Measurements from ENCODE around the gene CLIC3.
A peak's percentile ranks its signal among the peaks of the same experiment; 100 is the strongest.

Gene CLIC3

DNA sequence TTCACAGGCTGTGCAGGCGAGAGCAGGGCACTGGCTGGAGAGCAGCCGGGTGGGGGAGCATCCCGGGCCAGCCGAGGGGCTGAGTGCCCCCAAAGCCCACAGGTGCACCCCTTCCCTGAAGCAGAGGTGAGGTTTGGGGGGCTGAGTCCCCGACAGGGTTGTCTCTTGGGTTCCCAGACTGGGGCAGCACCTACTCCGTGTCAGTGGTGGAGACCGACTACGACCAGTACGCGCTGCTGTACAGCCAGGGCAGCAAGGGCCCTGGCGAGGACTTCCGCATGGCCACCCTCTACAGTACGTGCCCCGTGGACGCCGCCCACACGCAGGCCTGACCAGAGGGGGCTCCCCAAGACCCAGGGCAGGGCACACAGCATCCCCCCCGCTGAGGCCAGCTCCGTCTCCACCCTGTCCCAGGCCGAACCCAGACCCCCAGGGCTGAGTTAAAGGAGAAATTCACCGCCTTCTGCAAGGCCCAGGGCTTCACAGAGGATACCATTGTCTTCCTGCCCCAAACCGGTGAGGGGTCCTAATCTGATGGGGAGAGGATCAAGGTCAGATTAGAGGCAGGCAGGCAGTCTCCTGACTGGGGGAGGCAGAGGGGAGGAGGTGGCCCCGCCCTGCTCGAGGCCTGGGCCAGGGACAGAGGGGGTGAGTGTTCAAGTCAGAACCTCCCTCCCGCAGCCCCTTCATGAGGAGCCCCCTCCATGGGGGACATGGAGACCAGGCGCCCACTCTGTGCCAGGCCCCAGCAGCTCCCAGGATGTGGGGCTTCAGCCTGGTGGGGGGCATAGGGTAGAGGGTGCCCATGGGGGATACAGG, 16.4 kb downstream of the CLIC3 start:
- DNase-seq = no peak

DNA sequence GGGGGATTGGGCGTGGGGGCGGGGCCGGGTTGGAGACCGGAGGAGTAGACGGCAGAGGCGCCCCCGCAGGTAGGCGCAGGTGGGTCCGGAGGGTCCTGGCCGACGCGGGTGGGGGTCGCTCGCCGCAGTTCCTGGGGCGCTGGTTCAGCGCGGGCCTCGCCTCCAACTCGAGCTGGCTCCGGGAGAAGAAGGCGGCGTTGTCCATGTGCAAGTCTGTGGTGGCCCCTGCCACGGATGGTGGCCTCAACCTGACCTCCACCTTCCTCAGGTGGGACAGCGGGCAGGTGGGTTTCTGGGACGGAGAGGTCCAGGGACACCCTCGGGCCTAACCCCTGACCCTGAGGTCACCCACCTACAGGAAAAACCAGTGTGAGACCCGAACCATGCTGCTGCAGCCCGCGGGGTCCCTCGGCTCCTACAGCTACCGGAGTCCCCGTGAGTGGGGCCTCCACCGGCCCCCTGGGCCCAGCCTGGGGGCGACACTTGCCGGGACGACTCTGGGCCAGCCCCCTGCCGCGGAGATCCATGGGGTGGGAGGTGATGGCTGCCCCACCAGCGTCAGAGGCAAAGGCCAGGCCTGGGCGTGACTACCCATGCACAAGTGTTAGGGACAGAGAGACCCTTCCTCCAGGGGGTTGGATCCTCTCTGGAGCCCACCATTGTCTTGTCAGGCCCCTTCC, 17.4 kb downstream of the CLIC3 start:
- no peak for DNase-seq

DNA sequence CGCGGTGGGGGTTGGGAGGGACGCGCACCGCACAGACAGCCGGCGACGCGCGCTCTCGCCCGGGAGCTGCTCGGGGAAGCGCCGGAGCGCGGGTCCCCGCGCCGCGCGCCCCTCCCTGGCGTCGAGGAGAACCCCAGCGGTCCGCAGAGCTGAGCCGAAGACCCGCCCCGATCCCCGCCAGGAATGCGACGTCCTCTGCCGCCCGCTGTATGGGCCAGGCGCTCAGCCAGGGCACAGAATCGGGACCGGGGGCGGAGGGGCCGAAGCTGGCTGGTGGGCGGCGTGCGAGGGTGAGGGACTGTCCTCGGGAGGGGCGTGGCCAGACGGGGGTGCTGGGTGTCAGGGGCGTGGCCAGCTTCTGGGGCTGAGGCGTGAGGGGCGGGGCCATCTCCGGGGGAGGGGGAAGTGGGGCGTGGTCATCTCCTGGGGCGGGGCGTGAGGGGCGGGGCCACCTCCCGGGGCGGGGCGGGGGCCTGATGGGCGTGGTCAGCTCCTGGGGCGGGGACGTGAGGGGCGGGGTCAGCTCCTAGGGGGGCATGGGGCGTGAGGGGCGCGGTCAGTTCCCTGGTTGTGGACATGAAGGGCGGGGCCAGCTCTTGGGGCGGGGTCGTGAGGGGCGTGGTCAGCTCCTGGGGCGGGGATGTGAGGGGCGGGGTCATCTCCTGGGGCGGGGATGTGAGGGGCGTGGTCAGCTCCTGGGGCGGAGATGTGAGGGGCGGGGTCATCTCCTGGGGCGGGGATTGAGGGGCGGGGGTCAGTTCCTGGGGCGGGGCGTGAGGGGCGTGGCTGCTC, 18.1 kb downstream of the CLIC3 start:
- DNase-seq = peak; percentile 56

DNA sequence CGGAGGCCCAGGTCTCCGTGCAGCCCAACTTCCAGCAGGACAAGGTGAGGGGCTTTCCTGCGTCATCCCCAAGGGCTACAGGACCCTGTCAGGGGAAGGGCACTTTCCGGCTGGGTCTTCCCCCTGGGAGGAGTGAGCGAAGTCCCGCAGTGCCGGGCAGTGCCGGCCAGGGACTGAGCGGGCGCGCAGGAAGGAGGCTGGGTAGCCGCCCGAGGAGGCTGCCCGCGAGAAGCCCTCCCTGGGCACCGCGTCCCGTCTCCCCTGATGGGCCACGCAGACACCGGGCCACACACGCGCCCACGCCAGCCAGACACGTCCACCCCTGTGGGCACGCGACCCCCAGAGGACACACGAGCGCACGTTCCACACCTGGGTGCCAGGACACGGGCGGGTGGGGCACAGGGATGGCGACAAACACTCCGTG, 18.7 kb downstream of the CLIC3 start:
- DNase-seq = no peak

- DNase-seq = no peak
Observed at GRCh38 chr9:136977223-136977622, 19.1 kb downstream of the CLIC3 start, which contains the start of gene PTGDS. TSS of gene PTGDS (plus strand) at chr9:136977504. CDS start at chr9:136977579, 75 bp downstream.

DNA sequence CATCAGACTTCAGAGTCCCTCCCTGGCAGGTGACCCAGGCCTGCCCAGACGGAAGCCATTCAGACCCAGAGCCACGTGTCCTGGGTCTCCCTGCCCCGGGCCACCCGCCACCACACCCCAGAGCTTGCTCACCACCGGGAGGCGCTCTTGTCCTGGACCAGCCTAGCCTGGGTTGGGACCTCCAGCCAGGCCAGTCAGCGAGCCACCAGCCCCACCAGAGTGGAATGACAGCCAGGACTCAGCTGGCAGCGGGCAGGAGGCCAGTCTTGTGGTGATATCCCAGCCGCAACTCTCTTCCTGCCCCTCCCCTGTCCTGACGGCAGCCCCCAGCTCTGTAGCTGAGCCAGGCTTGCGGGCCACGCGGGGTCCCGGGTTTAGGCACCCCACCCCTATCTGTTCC, 20.7 kb downstream of the CLIC3 start:
- DNase-seq = no peak

DNA sequence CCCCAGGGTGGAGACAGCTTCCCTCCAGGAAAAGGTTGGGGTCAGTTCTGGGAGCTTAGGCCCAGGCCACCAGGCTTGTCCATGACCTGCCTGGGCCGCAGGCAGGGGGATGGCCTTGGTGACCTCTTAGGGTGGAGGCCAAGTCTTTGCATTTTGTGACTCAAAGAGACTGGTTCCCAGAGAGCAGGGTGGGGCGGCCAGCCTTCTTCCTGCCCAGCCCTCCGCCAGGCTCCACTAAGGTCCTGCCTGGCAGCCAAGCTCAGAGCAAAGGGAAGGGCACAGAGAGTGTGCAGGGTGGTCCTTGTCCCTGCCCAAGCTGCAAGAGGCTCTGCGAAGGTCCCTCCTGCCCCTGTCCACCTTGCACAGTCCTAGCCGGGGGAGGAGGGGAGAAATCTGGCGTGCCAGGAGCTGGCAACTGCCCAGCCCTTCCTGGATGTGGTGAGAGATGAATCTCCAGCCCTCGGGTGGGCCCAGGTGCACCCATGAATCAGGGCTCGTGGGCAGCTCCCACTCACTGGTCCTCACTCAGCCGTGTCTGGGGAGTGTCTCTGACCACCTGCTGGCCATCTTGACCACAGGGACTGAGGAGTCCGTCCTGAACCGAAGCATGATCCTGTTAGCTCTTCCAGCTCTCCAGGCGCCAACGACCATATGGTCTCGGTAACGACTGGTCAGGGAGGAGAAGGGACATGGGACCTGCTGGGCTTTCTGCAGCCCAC, 21.4 kb downstream of the CLIC3 start:
- no peak for DNase-seq

GRCh38 chr9:136973618-136974617, 22.4 kb downstream of the CLIC3 start:
- no peak for DNase-seq

- no peak for DNase-seq
Observed at GRCh38 chr9:136972743-136973142, 23.6 kb downstream of the CLIC3 start.

GRCh38 chr9:136972335-136972734, 24.0 kb downstream of the CLIC3 start:
- DNase-seq = no peak

GRCh38 chr9:136971746-136972145, 24.6 kb downstream of the CLIC3 start:
- DNase-seq = no peak

DNA sequence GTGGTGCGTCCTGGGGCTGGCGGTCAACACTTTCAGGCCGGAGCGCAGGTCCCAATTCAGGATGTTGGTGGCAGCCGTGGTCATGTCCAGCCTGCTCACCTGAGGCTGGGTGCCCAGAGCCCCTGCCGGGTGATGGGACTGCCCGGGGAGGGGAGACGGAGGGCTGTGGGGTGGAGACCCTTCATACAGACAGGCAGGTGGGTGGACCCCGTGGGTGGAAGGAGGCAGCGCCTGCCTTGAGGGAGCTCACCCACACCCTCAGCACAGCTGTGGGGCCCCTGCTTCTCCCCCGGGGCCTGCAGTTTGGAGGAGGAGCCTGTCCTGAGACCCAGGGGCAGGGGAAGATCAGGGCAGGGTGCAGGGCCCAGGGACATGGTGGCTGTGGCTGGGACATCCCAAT, 26.0 kb downstream of the CLIC3 start:
- DNase-seq = no peak

DNA sequence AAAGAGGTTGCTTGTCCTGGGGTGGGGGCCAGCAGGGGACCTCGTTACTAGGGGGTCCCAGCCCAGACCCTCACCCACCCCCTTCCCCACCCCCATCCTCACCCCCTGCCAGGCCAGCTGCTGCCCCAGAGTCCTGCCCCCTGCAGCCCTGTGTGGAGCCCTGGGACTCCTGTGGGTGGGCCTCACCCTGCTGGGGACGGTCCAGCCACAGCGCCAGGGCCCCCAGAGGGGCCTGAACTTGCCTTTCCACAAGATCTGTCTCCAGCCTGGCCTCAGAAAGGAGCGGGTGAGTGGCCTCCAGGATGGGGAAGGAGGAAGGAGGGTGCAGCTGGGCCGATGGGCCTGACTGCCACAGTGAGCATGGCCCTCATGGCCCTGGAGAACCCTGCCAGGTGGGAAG, 26.6 kb downstream of the CLIC3 start:
- no peak for DNase-seq

GRCh38 chr9:136969150-136969549, 27.2 kb downstream of the CLIC3 start:
- DNase-seq = no peak

DNA sequence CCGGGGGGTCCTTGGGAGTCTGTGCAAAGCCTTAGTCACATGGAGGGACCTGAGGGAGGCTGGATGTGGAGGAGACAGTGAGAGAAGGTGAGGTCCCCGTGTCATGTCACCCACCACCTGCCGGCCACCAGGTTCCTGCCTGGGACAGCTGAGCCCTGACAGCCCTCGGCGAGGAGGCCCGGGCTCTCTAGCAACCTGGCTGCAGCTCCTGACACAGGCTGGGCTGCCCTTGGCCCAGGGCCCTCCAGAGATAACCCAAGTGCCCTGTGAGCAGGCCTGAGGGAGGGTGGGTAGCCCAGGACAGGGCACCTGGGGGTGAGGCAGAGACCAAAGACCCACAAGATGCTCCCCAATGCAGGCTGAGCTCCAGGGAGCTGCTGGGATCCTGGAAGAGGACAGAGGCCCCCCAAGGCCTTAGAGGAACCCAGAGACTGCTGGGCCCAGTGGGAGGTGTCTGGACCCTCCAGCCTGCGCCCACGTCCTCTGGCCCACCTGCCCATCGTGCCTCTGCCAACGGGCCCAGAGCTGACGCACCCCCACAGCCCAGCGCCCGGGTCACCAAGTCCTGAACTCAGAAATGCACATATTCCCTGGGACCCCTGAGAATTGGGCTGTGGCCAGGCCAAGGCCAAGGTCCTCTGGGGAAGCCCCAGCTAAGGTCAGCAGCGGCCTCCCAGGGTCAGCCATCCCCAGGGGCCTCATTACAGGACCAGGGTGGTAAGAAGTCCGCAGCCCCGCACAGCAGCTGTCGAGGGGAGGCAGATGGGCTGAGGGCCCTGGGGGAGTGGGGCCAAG, 27.8 kb downstream of the CLIC3 start:
- no peak for DNase-seq

- no peak for DNase-seq
Observed at GRCh38 chr9:136965771-136966484, 30.4 kb downstream of the CLIC3 start.

DNA sequence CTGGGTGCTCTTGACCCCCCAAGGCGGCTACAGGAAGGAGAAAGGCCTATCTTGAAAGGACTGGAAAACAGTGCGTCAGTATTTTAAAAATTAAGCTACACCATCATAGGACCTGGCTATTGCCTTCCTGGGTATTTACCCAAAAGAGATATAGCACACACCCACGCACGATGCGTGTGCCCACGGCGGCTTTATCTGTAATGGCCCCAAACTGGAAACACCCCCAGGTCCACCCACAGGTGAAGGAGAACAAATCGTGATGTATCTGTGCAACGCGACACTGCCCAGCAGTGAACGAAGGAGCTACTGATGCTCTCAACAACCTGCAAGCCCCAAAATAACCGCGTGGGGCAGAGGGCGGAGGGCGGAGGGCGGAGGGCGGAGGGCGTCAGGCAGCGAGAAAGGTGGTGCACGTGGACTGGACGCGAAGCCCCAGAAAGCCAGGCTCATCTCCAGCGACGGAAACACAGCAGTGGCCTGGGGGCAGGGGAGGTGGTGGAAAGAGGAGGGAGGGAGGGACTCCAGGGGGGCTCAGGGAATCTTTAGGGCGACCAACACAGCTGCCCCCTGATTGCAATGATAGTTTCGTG, 31.4 kb downstream of the CLIC3 start:
- no peak for DNase-seq

DNA sequence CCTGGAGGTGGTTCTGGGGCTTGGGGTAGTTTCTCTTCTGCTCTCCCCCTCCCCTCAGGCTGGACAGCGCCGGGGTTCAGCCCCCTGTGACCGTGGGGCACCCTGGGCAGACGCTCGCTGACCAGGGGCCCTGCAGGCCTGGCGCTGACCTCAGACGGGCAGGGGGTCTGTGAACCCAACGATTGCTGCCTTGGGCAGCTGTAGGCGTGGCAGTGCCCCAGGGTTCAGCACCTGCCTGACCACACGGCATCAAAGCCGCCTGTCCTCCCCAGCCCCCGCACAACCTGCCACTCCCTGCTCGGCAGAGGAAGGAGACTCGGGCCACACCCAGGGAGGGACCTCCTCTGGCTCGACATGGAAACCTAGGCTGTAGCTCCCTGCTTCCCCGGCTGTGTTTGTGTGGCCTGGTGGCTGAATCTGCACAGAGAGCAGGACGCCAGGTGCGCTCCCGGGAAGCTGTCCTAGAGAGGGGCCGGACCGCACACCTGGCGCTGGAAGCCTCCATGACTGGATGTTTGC, 32.1 kb downstream of the CLIC3 start:
- DNase-seq = peak; percentile 41

DNA sequence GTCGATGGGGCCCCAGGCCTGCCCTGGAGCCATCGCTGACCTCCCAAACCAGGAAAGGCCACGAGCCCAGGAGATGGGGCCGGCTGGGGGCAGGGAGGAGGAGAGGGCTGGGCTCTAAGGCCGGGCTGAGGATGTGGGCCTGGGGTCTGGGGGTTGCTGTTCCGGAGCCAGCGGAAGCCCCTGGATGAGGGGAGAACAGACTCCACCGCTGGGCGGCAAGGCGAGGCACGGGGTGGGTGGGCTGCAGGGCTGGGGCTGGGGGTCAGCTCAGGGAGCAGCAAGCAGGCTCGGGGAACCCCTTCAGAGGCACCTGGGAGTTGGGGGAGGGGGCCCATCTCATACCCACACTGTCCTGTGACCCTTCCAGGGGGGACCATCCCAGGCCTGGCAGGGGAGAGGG, 32.6 kb downstream of the CLIC3 start:
- no peak for DNase-seq

Data from NCI-H774 (cell line).